ENCODE results near the gene CD2BP2. TPM values are rescaled to one million over a fixed set of nuclear protein-coding genes. Genes with fewer than 3 reads are reported as not detected.

The CD2BP2 gene
- total RNA-seq, 1 experiment from 2014 or later = 65.8 TPM

GRCh38 chr16:30369091-30369937, 14.2 kb upstream of the CD2BP2 start:
- DNase-seq = no peak
- TF ChIP-seq CTCF (IDR thresholded peaks at IDR 0.05; ENCODE audit: unreplicated experiment) = no peak
- Mint-ChIP-seq H3K27me3 (ENCODE audit: unreplicated experiment) (peaks cover 14% of the 10 kb centered on the region), H3K4me3 (ENCODE audit: low read depth, unreplicated experiment) (peak overlapping the region; percentile 86), H3K27ac (ENCODE audit: unreplicated experiment) (peak overlapping the region; percentile 51), H3K4me1 (ENCODE audit: low read depth, unreplicated experiment) (peaks cover 44% of the 10 kb centered on the region), H3K36me3 (ENCODE audit: insufficient read depth, unreplicated experiment) (peaks cover 55% of the 10 kb centered on the region), H3K9me3 (ENCODE audit: low read depth, unreplicated experiment) (no peaks in the 10 kb centered on the region)
- BruUV-seq (replicated peaks) = no TSS peak
- intact Hi-C loops (cut with micrococcal nuclease; ENCODE audit: unreplicated experiment) = no loop called here
- CTCF ChIA-PET = interaction anchor here (1.0 to 1.8 kb wide), 3 partner anchors 9 to 40 kb away, joined by 3 to 4 read pairs (median 4); partner anchors contain the start of gene ZNF771

DNA sequence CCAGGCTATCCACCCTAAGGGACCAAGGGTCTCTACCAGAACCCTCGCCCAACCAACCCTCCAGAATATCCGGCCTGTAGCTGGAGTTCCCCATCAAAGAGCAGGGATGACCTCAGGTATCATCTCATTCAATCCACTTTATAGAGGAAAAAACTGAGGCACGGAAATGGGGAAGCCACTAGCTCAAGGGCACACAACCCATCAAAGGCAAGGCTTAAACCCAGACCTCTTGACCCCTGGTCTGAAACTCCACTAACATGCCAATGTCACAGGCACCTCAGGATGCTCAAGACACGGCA, 13.6 kb upstream of the CD2BP2 start:
- intact Hi-C loops (cut with micrococcal nuclease; ENCODE audit: unreplicated experiment) = no loop called here
- peaks cover 14% of the 10 kb centered on the region for H3K27me3 Mint-ChIP-seq (ENCODE audit: unreplicated experiment)
- peak overlapping the region; percentile 51 for H3K27ac Mint-ChIP-seq (ENCODE audit: unreplicated experiment)
- CTCF ChIA-PET = interaction anchor here (1.8 kb wide), 1 partner anchor 39 kb away, joined by 4 read pairs; the partner anchor contains the start of gene ZNF771
- no TSS peak for BruUV-seq (replicated peaks)
- peaks cover 56% of the 10 kb centered on the region for H3K36me3 Mint-ChIP-seq (ENCODE audit: insufficient read depth, unreplicated experiment)
- no peak for TF ChIP-seq CTCF (IDR thresholded peaks at IDR 0.05; ENCODE audit: unreplicated experiment)
- H3K4me3 Mint-ChIP-seq (ENCODE audit: low read depth, unreplicated experiment) = peak overlapping the region; percentile 86
- H3K9me3 Mint-ChIP-seq (ENCODE audit: low read depth, unreplicated experiment) = no peaks in the 10 kb centered on the region
- no peak for DNase-seq
- H3K4me1 Mint-ChIP-seq (ENCODE audit: low read depth, unreplicated experiment) = peaks cover 44% of the 10 kb centered on the region

- CTCF ChIA-PET = no interaction called here
- Mint-ChIP-seq H3K9me3 (ENCODE audit: low read depth, unreplicated experiment) (no peaks in the 10 kb centered on the region), H3K27ac (ENCODE audit: unreplicated experiment) (peak overlapping the region; percentile 51), H3K27me3 (ENCODE audit: unreplicated experiment) (peaks cover 14% of the 10 kb centered on the region), H3K36me3 (ENCODE audit: insufficient read depth, unreplicated experiment) (peaks cover 61% of the 10 kb centered on the region), H3K4me1 (ENCODE audit: low read depth, unreplicated experiment) (peaks cover 44% of the 10 kb centered on the region), H3K4me3 (ENCODE audit: low read depth, unreplicated experiment) (peak overlapping the region; percentile 86)
- intact Hi-C loops (cut with micrococcal nuclease; ENCODE audit: unreplicated experiment) = no loop called here
- BruUV-seq (replicated peaks) = no TSS peak
- peak; percentile 46 for DNase-seq
- no peak for TF ChIP-seq CTCF (IDR thresholded peaks at IDR 0.05; ENCODE audit: unreplicated experiment)
These were observed 13.1 kb upstream of the CD2BP2 start for GRCh38 chr16:30368122-30368791.

DNA sequence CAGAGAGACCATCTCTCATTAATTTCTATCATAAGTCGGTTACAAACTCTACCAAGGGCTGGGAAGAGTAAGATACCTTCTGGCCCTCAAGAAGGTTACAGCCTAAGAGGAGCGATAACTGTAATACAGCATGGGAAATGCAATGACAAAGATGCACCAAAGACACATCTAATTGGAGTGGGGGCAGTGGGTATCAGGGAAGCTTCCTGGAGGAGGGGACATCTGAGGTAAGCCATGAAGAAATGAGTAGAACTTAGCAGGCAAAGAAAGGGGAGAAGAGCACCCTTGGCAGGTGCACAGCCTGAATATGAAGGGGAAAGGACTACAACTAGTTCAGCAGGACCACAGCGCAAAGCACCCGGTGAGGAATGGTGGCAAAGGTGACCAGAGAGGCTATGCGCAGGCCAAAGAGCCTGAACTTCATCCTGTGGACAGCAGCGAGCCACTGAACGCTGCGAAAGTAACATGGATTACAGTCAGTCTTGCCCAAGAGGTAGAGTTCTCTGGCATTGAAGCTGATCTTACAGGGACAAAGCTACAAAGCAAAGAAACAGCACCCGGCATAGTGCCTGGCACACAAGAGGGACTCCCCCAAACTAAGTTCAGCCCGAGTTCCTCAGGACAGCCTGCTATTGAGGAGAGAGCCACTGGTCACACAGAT, 12.4 kb upstream of the CD2BP2 start:
- Mint-ChIP-seq H3K4me3 (ENCODE audit: low read depth, unreplicated experiment) (peak overlapping the region; percentile 86), H3K27me3 (ENCODE audit: unreplicated experiment) (peaks cover 14% of the 10 kb centered on the region), H3K36me3 (ENCODE audit: insufficient read depth, unreplicated experiment) (peaks cover 68% of the 10 kb centered on the region), H3K9me3 (ENCODE audit: low read depth, unreplicated experiment) (no peaks in the 10 kb centered on the region), H3K4me1 (ENCODE audit: low read depth, unreplicated experiment) (peaks cover 44% of the 10 kb centered on the region), H3K27ac (ENCODE audit: unreplicated experiment) (peak overlapping the region; percentile 51)
- intact Hi-C loops (cut with micrococcal nuclease; ENCODE audit: unreplicated experiment) = no loop called here
- DNase-seq = no peak
- no peak for TF ChIP-seq CTCF (IDR thresholded peaks at IDR 0.05; ENCODE audit: unreplicated experiment)
- CTCF ChIA-PET = no interaction called here
- no TSS peak for BruUV-seq (replicated peaks)
